ENCODE measurements around the gene THSD4. TPM values are rescaled to one million over a fixed set of nuclear protein-coding genes. Genes with fewer than 3 reads are reported as not detected.

Gene THSD4
- total and polyA plus RNA-seq, 2 of the 8 experiments (the other 6 are each of a cell fraction or from before 2014, with no cell fraction given), result 2.5 to 6.2 TPM

- no peaks in the 10 kb centered on the region for H3K4me1 ChIP-seq (replicated peaks in 1 of 4; ENCODE audit: control insufficient read depth in 3 of 4, insufficient read depth in 4 of 4, low read length in 3 of 4)
- no peak overlapping the region for H3K9ac ChIP-seq (replicated peaks in 1 of 4; ENCODE audit: extremely low read depth in 1 of 4, low read depth in 3 of 4, low read length in 3 of 4)
- H3K14ac ChIP-seq (ENCODE audit: insufficient read length), result no peak overlapping the region
- no peak overlapping the region for H2AK5ac ChIP-seq (ENCODE audit: low read depth, low read length)
- no peak overlapping the region for H3K4me2 ChIP-seq (ENCODE audit: insufficient read depth in 1 of 2, low read depth in 2 of 2, low read length in 2 of 2)
- no peak overlapping the region for H2AFZ ChIP-seq (ENCODE audit: low read length)
- no peak overlapping the region for H3K56ac ChIP-seq (replicated peaks; ENCODE audit: insufficient read length, low read depth, low read length)
- no peak overlapping the region for H4K91ac ChIP-seq (replicated peaks; ENCODE audit: insufficient read length, low read length)
- no peak overlapping the region for H3K27ac ChIP-seq (ENCODE audit: low read depth, low read length)
- no peak overlapping the region for H3K4ac ChIP-seq (replicated peaks; ENCODE audit: insufficient read length, low read depth, low read length)
- H2BK12ac ChIP-seq (ENCODE audit: low read depth, low read length), result no peak overlapping the region
- no peak for DNase-seq (ENCODE audit: low read depth in 1 of 2, low spot score in 2 of 2)
- no peak for FAIRE-seq
- H2BK20ac ChIP-seq (ENCODE audit: low read length), result no peak overlapping the region
- H3K23me2 ChIP-seq (ENCODE audit: low read depth, low read length), result no peaks in the 10 kb centered on the region
- H2BK120ac ChIP-seq (replicated peaks; ENCODE audit: low read depth, low read length), result no peak overlapping the region
- no peak overlapping the region for H4K5ac ChIP-seq (ENCODE audit: insufficient read length, low read depth, low read length)
- no peak overlapping the region for H2BK15ac ChIP-seq (ENCODE audit: low read length)
- ChIA-PET POLR2A (ENCODE audit: partially characterized antibody) (no interaction called here), CTCF (ENCODE audit: partially characterized antibody) (interaction anchor here (0.6 kb wide), 1 partner anchor 684 kb away, joined by 3 read pairs; no protein-coding TSS in a partner anchor)
- no peaks in the 10 kb centered on the region for H3K79me1 ChIP-seq (ENCODE audit: low read depth, low read length)
- no peaks in the 10 kb centered on the region for H3K36me3 ChIP-seq (ENCODE audit: control insufficient read depth in 2 of 4, insufficient read depth in 4 of 4, low read length in 3 of 4)
- no peaks in the 10 kb centered on the region for H3K9me3 ChIP-seq (ENCODE audit: insufficient read depth in 2 of 2, low read depth in 1 of 2, low read length in 1 of 2)
- no peak overlapping the region for H4K8ac ChIP-seq (ENCODE audit: extremely low read depth, insufficient read depth, low read length)
- no peaks in the 10 kb centered on the region for H4K20me1 ChIP-seq (replicated peaks in 1 of 2; ENCODE audit: control insufficient read depth in 1 of 2, insufficient read depth in 2 of 2, low read length in 2 of 2)
- H3K23ac ChIP-seq (ENCODE audit: insufficient read length), result no peak overlapping the region
- TF ChIP-seq RFX5 (IDR thresholded peaks at IDR 0.05; ENCODE audit: borderline replicate concordance, low read depth, low read length) (no peak), E2F6 (IDR thresholded peaks at IDR 0.05) (no peak), KDM4A (IDR thresholded peaks at IDR 0.05; ENCODE audit: low read depth, low read length, severe bottlenecking) (no peak), ASH2L (IDR thresholded peaks at IDR 0.05; ENCODE audit: low read length) (no peak)
- H3K27me3 ChIP-seq (replicated peaks in 1 of 4; ENCODE audit: control insufficient read depth in 3 of 4, extremely low read depth in 1 of 4, insufficient read depth in 3 of 4, low read length in 3 of 4), result no peaks in the 10 kb centered on the region
- H2BK5ac ChIP-seq (ENCODE audit: low read depth, low read length), result no peak overlapping the region
- H3K79me2 ChIP-seq (ENCODE audit: control insufficient read depth in 1 of 2, insufficient read depth in 2 of 2, low read length in 2 of 2), result no peaks in the 10 kb centered on the region
- 86% methylated on average over 1 of the region's 1 CpG; no CpG with 5 or more reads in 1 of the 2 experiments for WGBS, 2 experiments (ENCODE audit: extremely low coverage in 1 of 2, insufficient coverage in 1 of 2, insufficient read length in 1 of 2, insufficient replicate concordance in 2 of 2, low coverage in 1 of 2, low lambda C conversion rate in 2 of 2, missing lambda C conversion rate in 1 of 2)
- no peak overlapping the region for H3K4me3 ChIP-seq (ENCODE audit: extremely low read depth in 1 of 4, insufficient read depth in 2 of 4, low read depth in 3 of 4, low read length in 4 of 4)
- no peak overlapping the region for H3K18ac ChIP-seq (ENCODE audit: extremely low read depth, low read length)
These were observed 449.7 kb downstream of the THSD4 start for GRCh38 chr15:71565006-71565405.

Data from H1 (cell line).